Measurements from ENCODE around the gene LRRC3C.
A peak's percentile ranks its signal among the peaks of the same experiment; 100 is the strongest.

LRRC3C gene

GRCh38 chr17:39951924-39952679 lies 24.6 kb downstream of the LRRC3C start:
- no peak for DNase-seq

- DNase-seq, result peak; percentile 96
Observed at GRCh38 chr17:39952680-39953470, 25.3 kb downstream of the LRRC3C start.

DNA sequence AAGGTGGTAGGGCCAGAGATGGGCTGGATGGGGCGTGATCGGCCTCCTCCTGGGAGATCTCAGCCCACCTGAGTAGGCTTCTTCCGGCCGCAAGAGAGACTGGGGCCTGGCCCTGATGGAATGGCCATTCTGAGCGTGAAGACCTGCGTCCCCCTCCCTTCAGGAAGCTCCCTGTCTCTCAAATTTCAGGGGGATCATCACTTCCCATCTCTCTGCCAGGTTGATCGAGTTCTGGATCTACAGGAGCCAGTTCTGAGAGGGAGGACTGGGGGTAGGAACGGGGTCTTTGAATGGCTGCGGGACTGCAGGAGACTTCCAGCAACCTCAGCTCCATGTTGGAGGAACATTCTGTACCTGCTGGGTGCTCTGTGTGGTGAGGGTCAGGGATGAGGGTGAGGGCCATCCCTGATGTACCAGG lies 25.9 kb downstream of the LRRC3C start:
- no peak for DNase-seq

- no peak for DNase-seq
Observed at GRCh38 chr17:39954876-39955275, 27.3 kb downstream of the LRRC3C start.

GRCh38 chr17:39955726-39956225 lies 28.2 kb downstream of the LRRC3C start:
- no peak for DNase-seq

DNA sequence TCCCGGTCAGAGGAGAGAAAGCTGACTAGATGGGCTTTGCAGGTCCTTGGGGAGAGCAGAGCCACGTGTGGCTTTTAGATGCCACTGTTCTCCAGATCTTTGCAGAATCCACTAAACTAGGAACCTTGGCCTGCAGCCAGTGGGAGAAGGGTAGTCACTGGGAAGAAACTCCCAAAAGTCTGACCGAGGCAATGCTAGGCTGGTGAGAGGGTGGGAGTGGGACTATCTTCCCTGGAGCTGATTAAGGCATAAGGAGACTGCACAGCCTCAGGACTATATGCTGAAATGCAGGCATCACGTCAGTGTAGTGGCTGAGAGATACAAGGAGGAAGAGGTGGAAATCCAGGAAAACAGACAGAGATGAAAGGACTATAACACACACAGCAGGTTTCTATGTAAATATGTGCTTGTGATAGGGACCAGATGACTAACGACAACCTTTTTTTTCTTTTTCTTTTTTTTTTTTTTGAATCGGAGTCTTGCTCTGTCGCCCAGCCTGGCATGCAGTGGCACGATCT lies 33.1 kb downstream of the LRRC3C start:
- DNase-seq, result no peak

DNA sequence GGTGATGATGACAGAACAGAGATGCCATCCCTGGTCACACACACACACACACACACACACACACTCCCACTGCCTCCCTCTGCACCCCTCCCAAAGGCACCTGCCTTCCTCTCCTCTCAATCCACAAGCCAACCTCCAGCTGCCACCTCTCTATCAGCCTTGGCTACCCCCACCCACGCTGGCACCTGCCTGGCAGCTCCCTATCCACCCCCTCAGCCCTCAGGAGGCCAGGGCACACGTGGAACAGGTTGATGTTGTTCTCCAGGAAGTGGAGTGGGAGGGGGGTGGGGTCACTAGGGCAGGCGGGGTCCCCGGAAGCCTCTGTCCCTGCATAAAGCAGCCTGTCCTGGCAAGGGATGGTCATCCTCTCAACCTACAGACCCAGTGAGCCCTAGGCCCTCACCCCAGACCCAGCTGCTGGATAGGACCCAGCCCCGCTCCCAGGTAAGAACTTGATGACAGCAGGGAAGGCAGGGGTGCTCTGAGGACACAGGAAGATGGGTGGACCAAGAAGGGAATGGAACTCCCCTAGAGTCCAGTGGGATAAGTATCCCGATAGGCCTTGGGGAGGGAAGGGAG lies 35.2 kb downstream of the LRRC3C start, which contains the start of gene GSDMA:
TSS of gene GSDMA (plus strand) at position 363 of the 579 bp plus-strand sequence. CDS start 2,684 bp downstream, outside the sequence.
- DNase-seq, result no peak

- DNase-seq, result no peak
Observed at GRCh38 chr17:39963829-39964228, 36.3 kb downstream of the LRRC3C start.

DNA sequence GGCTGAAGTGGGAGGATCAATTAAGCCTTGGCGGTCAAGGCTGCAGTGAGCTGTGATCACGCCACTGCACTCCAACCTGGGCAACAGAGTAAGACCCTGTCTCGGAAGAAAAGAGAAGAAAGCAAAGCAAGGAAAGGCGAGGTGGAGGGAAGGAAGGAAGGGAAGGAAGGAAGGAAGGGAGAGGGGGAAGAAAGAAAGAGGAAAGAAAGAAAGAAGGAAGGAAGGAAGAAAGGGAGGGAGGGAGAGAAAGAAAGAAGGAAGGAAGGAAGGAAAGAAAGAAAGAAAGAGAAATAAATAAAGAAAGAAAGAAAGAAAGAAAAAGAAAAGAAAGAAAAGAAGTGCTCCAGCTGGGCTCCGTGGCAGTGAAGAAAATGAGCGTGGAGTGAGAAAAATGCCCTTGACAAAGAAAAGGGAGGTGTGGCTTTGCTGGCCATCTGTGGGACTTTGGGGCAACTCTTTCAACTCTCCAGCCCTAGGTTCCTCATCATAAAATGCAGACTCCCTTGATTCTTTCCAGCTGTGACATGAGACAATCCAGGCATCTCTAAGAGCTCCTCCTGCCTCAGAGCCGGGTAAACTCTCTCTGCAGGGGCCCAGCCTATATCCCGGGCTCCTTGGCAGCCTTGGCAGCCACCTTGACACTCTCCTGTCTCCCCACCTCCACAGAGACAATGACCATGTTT lies 37.6 kb downstream of the LRRC3C start:
- no peak for DNase-seq

DNA sequence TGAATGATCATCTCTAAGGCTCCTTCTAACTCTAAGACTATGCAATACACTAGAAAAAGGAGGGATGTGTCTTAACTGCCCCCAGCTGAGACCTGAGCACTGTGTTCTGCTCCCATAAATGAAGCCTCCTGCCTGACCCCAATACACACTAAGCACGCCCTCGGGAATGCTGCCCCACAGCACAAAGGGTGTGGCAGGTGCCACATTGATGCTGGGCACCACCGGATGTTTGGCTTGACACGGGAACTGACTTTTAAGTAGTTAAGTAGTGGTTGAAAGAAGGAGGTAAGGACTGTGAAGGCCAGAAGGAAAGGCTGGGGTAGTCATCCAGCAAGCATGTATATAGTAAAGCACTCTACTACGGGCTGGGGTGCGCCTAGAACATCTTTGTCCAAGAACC lies 39.2 kb downstream of the LRRC3C start:
- DNase-seq, result no peak

GRCh38 chr17:39968761-39969160 lies 41.2 kb downstream of the LRRC3C start:
- DNase-seq, result no peak

GRCh38 chr17:39969375-39969774 lies 41.8 kb downstream of the LRRC3C start:
- no peak for DNase-seq

GRCh38 chr17:39970157-39970692 lies 42.7 kb downstream of the LRRC3C start:
- DNase-seq, result no peak

DNA sequence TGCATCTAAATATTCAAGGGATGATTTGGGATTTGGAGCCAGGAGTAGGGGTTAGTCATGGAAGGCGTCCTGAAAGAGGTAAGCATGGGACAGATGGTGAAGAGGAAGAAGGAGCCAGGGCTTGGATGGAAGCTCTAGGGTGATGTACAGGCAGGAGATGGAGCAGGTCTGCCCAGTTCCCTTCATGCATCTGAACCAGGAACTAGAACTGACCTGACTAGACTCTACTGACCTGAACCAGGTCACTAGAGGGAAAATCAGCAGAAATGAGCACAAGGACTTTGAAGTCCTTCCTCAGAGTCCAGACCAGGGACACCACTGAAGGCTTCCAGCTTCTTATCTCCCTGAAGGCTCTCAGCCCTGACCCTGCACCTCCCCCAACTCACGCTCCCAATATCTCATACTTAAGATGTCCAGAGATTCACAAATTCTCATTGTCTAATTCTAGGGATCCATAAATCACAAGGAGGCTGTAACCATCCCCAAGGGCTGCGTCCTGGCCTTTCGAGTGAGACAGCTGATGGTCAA lies 43.6 kb downstream of the LRRC3C start:
- DNase-seq, result no peak

GRCh38 chr17:39972271-39972670 lies 44.7 kb downstream of the LRRC3C start:
- DNase-seq, result no peak

- no peak for DNase-seq
Observed at GRCh38 chr17:39973496-39973895, 46.0 kb downstream of the LRRC3C start.

DNA sequence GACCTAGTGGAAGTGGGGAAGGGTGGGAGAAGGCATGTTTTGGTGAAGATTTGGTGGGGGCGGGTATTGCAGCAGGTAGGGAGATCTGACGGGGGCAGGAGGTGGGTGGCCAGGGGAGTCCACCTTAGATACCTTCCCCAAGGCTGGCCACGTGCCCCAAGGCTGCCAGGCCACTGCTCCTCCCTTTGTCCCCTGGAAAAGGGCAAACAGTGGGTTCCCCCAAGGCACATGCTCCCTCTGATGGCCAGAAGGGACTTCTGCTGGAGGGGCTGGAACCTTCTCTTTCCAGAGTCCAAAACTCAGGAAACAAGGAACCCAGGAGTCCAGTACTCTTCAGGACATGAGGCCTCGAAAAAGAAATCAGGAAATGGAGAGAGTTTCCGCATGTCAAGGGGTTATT lies 46.9 kb downstream of the LRRC3C start:
- no peak for DNase-seq

- peak in 1 of 2 experiments; percentile 14 for DNase-seq
Observed at GRCh38 chr17:39975801-39976200, 48.3 kb downstream of the LRRC3C start.

GRCh38 chr17:39979016-39979670 lies 51.6 kb downstream of the LRRC3C start:
- DNase-seq, result no peak

- DNase-seq, result peak; percentile 58 to 69
Observed at GRCh38 chr17:39979893-39980350, 52.4 kb downstream of the LRRC3C start.

All from NCI-H524 (cell line).